Stimulated activated CD4-positive, alpha-beta T cell treated with anti-CD3 and anti-CD28 coated beads, Interleukin-15, amount 100 ng/mL, for 48 hours (primary cell): ENCODE measurements around the gene NEK11.
"Not testable (repeated sequence)": the region's sequence is repeated elsewhere in the genome, so short reads cannot be mapped to it uniquely, and the experiment has no call there.

Source experiments
- DNase-seq, 2 donors: peaks; one replicate each; pipeline ENCODE4 v3.0.0-alpha.2; 2020; ENCODE audit warnings: low read depth in 2 of 2

Gene NEK11

GRCh38 chr3:131299836-131300235, 273.2 kb downstream of the NEK11 start:
- no peak for DNase-seq

GRCh38 chr3:131303848-131304247, 277.2 kb downstream of the NEK11 start:
- no peak for DNase-seq

- no peak for DNase-seq
Observed at GRCh38 chr3:131304890-131305289, 278.2 kb downstream of the NEK11 start.

- no peak for DNase-seq
Observed at GRCh38 chr3:131306242-131306641, 279.6 kb downstream of the NEK11 start.

GRCh38 chr3:131314318-131314717, 287.6 kb downstream of the NEK11 start:
- DNase-seq, result no peak

GRCh38 chr3:131315162-131315561, 288.5 kb downstream of the NEK11 start:
- DNase-seq, result no peak

GRCh38 chr3:131317667-131318066, 291.0 kb downstream of the NEK11 start:
- no peak for DNase-seq

GRCh38 chr3:131323014-131323413, 296.3 kb downstream of the NEK11 start:
- no peak for DNase-seq

- no peak for DNase-seq
Observed at GRCh38 chr3:131323792-131324191, 297.1 kb downstream of the NEK11 start.

- no peak for DNase-seq
Observed at GRCh38 chr3:131324923-131325322, 298.2 kb downstream of the NEK11 start.

- DNase-seq, result no peak
Observed at GRCh38 chr3:131326307-131326706, 299.6 kb downstream of the NEK11 start.

- DNase-seq, result no peak
Observed at GRCh38 chr3:131328721-131329120, 302.0 kb downstream of the NEK11 start.

- no peak for DNase-seq
Observed at GRCh38 chr3:131329774-131330173, 303.1 kb downstream of the NEK11 start.

GRCh38 chr3:131331456-131332085, 304.9 kb downstream of the NEK11 start:
- DNase-seq, result not testable (repeated sequence)

GRCh38 chr3:131338948-131339640, 312.4 kb downstream of the NEK11 start:
- no peak for DNase-seq

GRCh38 chr3:131341761-131342160, 315.1 kb downstream of the NEK11 start:
- no peak for DNase-seq

GRCh38 chr3:131348911-131349310, 322.2 kb downstream of the NEK11 start:
- no peak for DNase-seq

- DNase-seq, result no peak
Observed at GRCh38 chr3:131349454-131349853, 322.8 kb downstream of the NEK11 start.

- no peak for DNase-seq
Observed at GRCh38 chr3:131349946-131350347, 323.3 kb downstream of the NEK11 start.

- DNase-seq, result no peak
Observed at GRCh38 chr3:131350506-131350905, 323.8 kb downstream of the NEK11 start.

- no peak for DNase-seq
Observed at GRCh38 chr3:131353016-131353877, 326.6 kb downstream of the NEK11 start.

- no peak for DNase-seq
Observed at GRCh38 chr3:131353986-131354385, 327.3 kb downstream of the NEK11 start.
